Endothelial cell of umbilical vein (primary cell): ENCODE measurements around the gene ABCA9. TPM values are rescaled to one million over a fixed set of nuclear protein-coding genes. Genes with fewer than 3 reads are reported as not detected.

Experiments
- BruUV-seq: library from RNA; stranded (reverse); fragments of 400-500 nt; replicated peaks from 2 replicates; lab custom pipeline; 2021; lab: Mats Ljungman, UMichigan
- CTCF ChIA-PET: fragments of 300-600, 350-600 bp; sonication (Branson Sonifier 250); formaldehyde crosslinking; loops from one replicate; lab custom pipeline; 2021; ENCODE audit warnings: antibody characterized with exemption, inconsistent platforms; lab: Charles Lee
- POLR2A ChIA-PET: fragments of 300-600, 350-600 bp; sonication (Branson Sonifier 250); formaldehyde crosslinking; loops from one replicate; lab custom pipeline; 2021; ENCODE audit warnings: antibody characterized with exemption, inconsistent platforms; lab: Charles Lee
- DNase-seq: peaks from one replicate; pipeline ENCODE4 v3.0.0-alpha.2; 2011; ENCODE audit warnings: low read depth, low spot score
- FAIRE-seq: peaks from 2 replicates; lab custom pipeline; 2011; peaks lifted over from hg19 to GRCh38; lab: Jason Lieb, UNC
- H2AFZ ChIP-seq: 2 replicates; pipeline ENCODE4 v1.6.0; 2012; ENCODE audit warnings: low read depth, low read length, control low read depth, inconsistent platforms
- H3K27ac ChIP-seq: 2 replicates; pipeline ENCODE4 v1.5.1; 2011; ENCODE audit warnings: low read depth, mild to moderate bottlenecking, control low read depth, low read length, moderate library complexity; ENCODE audit not compliant: insufficient read depth
- H3K27me3 ChIP-seq, 2 experiments: 2 replicates each; pipeline versions ENCODE4 v1.6.0 to v1.6.1; 2011; ENCODE audit warnings: low read length in 2 of 2, mixed read lengths in 1 of 2; ENCODE audit not compliant: control insufficient read depth in 2 of 2, insufficient read depth in 2 of 2
- H3K36me3 ChIP-seq, 2 experiments: 2 replicates in 1 of 2; 3 replicates in 1 of 2; pipeline ENCODE4 v1.5.1; 2011; ENCODE audit warnings: low read length in 2 of 2, mild to moderate bottlenecking in 1 of 2, moderate library complexity in 1 of 2; ENCODE audit not compliant: control insufficient read depth in 2 of 2, insufficient read depth in 2 of 2; ENCODE audit errors: extremely low read depth in 1 of 2
- H3K4me1 ChIP-seq: 3 replicates; pipeline ENCODE4 v1.5.1; 2011; ENCODE audit warnings: mild to moderate bottlenecking, low read length; ENCODE audit not compliant: control insufficient read depth, insufficient read depth; ENCODE audit errors: extremely low read depth
- H3K4me2 ChIP-seq: 2 replicates; pipeline ENCODE4 v1.6.1; 2011; ENCODE audit warnings: low read length, control low read depth, mixed read lengths; ENCODE audit not compliant: insufficient read depth
- H3K4me3 ChIP-seq, 3 experiments: fragments of 200-600 bp in 1 of 3; sonication (generic), shearing (Covaris generic) in 1 of 3; replicated peaks in 1 of 3; 2 replicates each; pipeline ENCODE4 v1.5.1; 2011 to 2016; ENCODE audit warnings: control low read depth in 3 of 3, low read length in 3 of 3, mild to moderate bottlenecking in 2 of 3, inconsistent platforms in 1 of 3, low read depth in 1 of 3, moderate library complexity in 1 of 3; ENCODE audit not compliant: insufficient read depth in 1 of 3
- H3K79me2 ChIP-seq: 2 replicates; pipeline ENCODE4 v1.6.0; 2012; ENCODE audit warnings: low read length, inconsistent platforms; ENCODE audit not compliant: control insufficient read depth, insufficient read depth
- H3K9ac ChIP-seq: replicated peaks from 2 replicates; pipeline ENCODE3; 2011; ENCODE audit warnings: low read length, control low read depth; ENCODE audit not compliant: insufficient read depth; ENCODE audit errors: extremely low read depth
- H3K9me1 ChIP-seq: replicated peaks from 3 replicates; pipeline ENCODE4 v1.6.0; 2011; ENCODE audit warnings: mild to moderate bottlenecking, low read length; ENCODE audit not compliant: control insufficient read depth, insufficient read depth; ENCODE audit errors: extremely low read depth
- H3K9me3 ChIP-seq: replicated peaks from 2 replicates; pipeline ENCODE4 v1.5.1; 2012; ENCODE audit warnings: low read length, inconsistent platforms; ENCODE audit not compliant: control insufficient read depth, insufficient read depth
- H4K20me1 ChIP-seq: replicated peaks from 2 replicates; pipeline ENCODE3; 2011; ENCODE audit warnings: mild to moderate bottlenecking, low read length; ENCODE audit not compliant: control insufficient read depth, insufficient read depth; ENCODE audit errors: extremely low read depth
- CTCF ChIP-seq, 2 donors: IDR thresholded peaks; 1 replicate in 1 of 2; 2 replicates in 1 of 2; pipeline ENCODE4 v1.5.1; 2011; ENCODE audit warnings: low read length in 2 of 2, mild to moderate bottlenecking in 2 of 2, moderate library complexity in 2 of 2, control low read depth in 1 of 2, inconsistent platforms in 1 of 2, low read depth in 1 of 2; ENCODE audit not compliant: insufficient read depth in 1 of 2; ENCODE audit errors: extremely low read depth in 1 of 2
- EZH2 ChIP-seq: IDR thresholded peaks from 2 replicates; pipeline ENCODE4 v1.6.1; 2012; ENCODE audit warnings: borderline replicate concordance, low read depth, mild to moderate bottlenecking, moderate library complexity, low read length, inconsistent platforms; ENCODE audit not compliant: severe bottlenecking
- FOS ChIP-seq: IDR thresholded peaks from 2 replicates; pipeline ENCODE4 v1.6.1; 2011; ENCODE audit warnings: mild to moderate bottlenecking, low read length, moderate library complexity, borderline replicate concordance; ENCODE audit not compliant: insufficient read depth
- GATA2 ChIP-seq: IDR thresholded peaks from 2 replicates; pipeline ENCODE4 v1.7.0; 2011; ENCODE audit warnings: low read depth, mild to moderate bottlenecking, moderate library complexity, mixed read lengths, low read length; ENCODE audit not compliant: insufficient read length, insufficient read depth
- JUN ChIP-seq: IDR thresholded peaks from 2 replicates; pipeline ENCODE4 v1.6.1; 2011; ENCODE audit warnings: borderline replicate concordance, low read depth; ENCODE audit not compliant: insufficient read length, insufficient read depth
- MAX ChIP-seq: IDR thresholded peaks from 2 replicates; pipeline ENCODE4 v1.6.1; 2011; ENCODE audit not compliant: insufficient read depth, insufficient read length
- MYC ChIP-seq: IDR thresholded peaks from one replicate; pipeline ENCODE4 v1.6.1; 2011; ENCODE audit warnings: mild to moderate bottlenecking, low read depth, low read length
- POLR2A ChIP-seq: IDR thresholded peaks from 2 replicates; pipeline ENCODE4 v1.6.1; 2012; ENCODE audit warnings: low read depth, mild to moderate bottlenecking, control low read depth, low read length
- POLR2AphosphoS5 ChIP-seq: IDR thresholded peaks from 2 replicates; pipeline ENCODE4 v1.6.1; 2012; ENCODE audit warnings: low read depth, mild to moderate bottlenecking, control low read depth, low read length, moderate library complexity; ENCODE audit not compliant: insufficient read depth
- dilution Hi-C: fragments of 300-500 bp; cut with MboI; formaldehyde crosslinking; loops from one replicate; pipeline ENCODE4 v1.15.0; 2019; ENCODE audit warnings: low sequenced_read_pairs; ENCODE audit not compliant: extremely low pct_ligation_motif_present
- intact Hi-C: fragments of 100-400 bp; cut with micrococcal nuclease; formaldehyde crosslinking; loops from one replicate; pipeline ENCODE4 v1.10.0; 2022
- polyA plus RNA-seq, 4 experiments: library from polyadenylated mRNA; depleted of rRNA in 3 of 4; stranded (reverse) in 3 of 4; unstranded in 1 of 4; fragments of >200 nt; gene quantifications; 2 replicates each; pipeline versions ENCODE4 v1.2.1 to v1.2.3, GENCODE V29; 2011 to 2012; ENCODE audit warnings: missing spikeins in 1 of 4
- total RNA-seq: library from RNA; stranded (reverse); gene quantifications from 2 replicates; pipeline ENCODE4 v1.2.3, GENCODE V29; 2021

The ABCA9 gene
- total and polyA plus RNA-seq, 2 donors (not counting 3 experiments of a cell fraction or from before 2014, with no cell fraction given), result 2.7 to 7.7 TPM

DNA sequence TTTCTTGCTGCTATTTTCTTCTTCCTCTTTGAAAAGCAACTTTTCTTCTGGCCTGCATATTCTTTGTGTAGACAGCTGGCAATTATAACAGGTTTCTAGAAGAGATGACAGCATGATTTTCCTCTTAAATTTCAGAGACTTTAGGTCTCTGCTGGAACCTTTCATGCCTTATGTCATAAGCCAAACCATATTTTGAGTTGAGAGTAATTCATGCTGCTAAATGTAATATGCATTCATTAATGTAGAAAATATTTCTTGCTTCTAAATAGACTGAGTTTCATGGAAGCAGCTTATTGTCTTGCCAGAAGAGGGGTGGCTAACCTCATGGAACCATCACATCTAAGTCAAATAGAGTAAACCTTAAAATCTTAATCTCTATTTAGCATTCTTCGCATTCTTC, 25.9 kb upstream of the ABCA9 start:
- Histone ChIP-seq H2AFZ (no peak overlapping the region), H3K27ac (no peak overlapping the region), H3K79me2 (no peaks in the 10 kb centered on the region), H3K4me2 (no peak overlapping the region), H3K9me1 (no peaks in the 10 kb centered on the region), H3K36me3 (peaks cover 0 to 12% of the 10 kb centered on the region in 2 experiments), H3K9me3 (no peaks in the 10 kb centered on the region), H3K27me3 (no peaks in the 10 kb centered on the region), H3K4me3 (no peak overlapping the region), H4K20me1 (no peaks in the 10 kb centered on the region), H3K4me1 (no peaks in the 10 kb centered on the region), H3K9ac (no peak overlapping the region)
- dilution Hi-C loops, result no loop called here
- BruUV-seq, result no TSS peak
- intact Hi-C loops, result no loop called here
- ChIA-PET POLR2A (no interaction called here), CTCF (interaction anchor here (0.6 to 1.5 kb wide), 2 partner anchors 13 to 67 kb away, joined by 3 read pairs; no protein-coding TSS in a partner anchor)
- DNase-seq (no peak), FAIRE-seq (no peak)
- TF ChIP-seq EZH2 (no peak), CTCF (IDR thresholded peaks at IDR 0.05; ENCODE audit: extremely low read depth in 1 of 2, insufficient read depth in 1 of 2, low read depth in 1 of 2, low read length in 2 of 2) (no peak), FOS (no peak), MAX (no peak), JUN (no peak), POLR2A (no peak), GATA2 (no peak), MYC (no peak), POLR2AphosphoS5 (no peak)
